Ascending aorta (tissue), 2 donors: Measurements from ENCODE around the gene IRGM. TPM values are rescaled to one million over a fixed set of nuclear protein-coding genes. Genes with fewer than 3 reads are reported as not detected.

Experiments
- DNase-seq, 2 donors: peaks; one replicate each; pipeline ENCODE4 v3.0.0-alpha.2; 2019; ENCODE audit warnings: low spot score in 2 of 2
- H3K27ac ChIP-seq, 2 donors: fragments of 200-600 bp; sonication (generic); one replicate each; pipeline ENCODE4 v1.5.1; 2016 to 2017; ENCODE audit warnings: mild to moderate bottlenecking in 1 of 2
- H3K27me3 ChIP-seq: fragments of 200-600 bp; sonication (generic); one replicate; pipeline ENCODE4 v1.5.1; 2017
- H3K36me3 ChIP-seq, 2 donors: fragments of 200-600 bp; sonication (generic); one replicate each; pipeline ENCODE4 v1.5.1; 2016
- H3K4me1 ChIP-seq, 2 donors: fragments of 200-600 bp; sonication (generic); one replicate each; pipeline ENCODE4 v1.5.1; 2016 to 2017; ENCODE audit warnings: mild to moderate bottlenecking in 1 of 2
- H3K4me3 ChIP-seq, 2 donors: fragments of 200-600 bp; sonication (generic); one replicate each; pipeline ENCODE4 v1.5.1; 2016 to 2017; ENCODE audit warnings: mild to moderate bottlenecking in 1 of 2
- H3K9me3 ChIP-seq, 2 donors: fragments of 200-600 bp; sonication (generic); one replicate each; pipeline ENCODE4 v1.5.1; 2016
- CTCF ChIP-seq, 3 experiments: fragments of 200-600 bp in 2 of 3; fragments of 450-650 bp in 1 of 3; sonication (generic) in 2 of 3; IDR thresholded peaks; one replicate each; pipeline ENCODE4 v1.5.1; 2016 to 2019; ENCODE audit warnings: antibody characterized with exemption in 3 of 3, mild to moderate bottlenecking in 1 of 3, moderate library complexity in 1 of 3
- intact Hi-C: fragments of 100-400 bp; cut with DNase I; formaldehyde crosslinking; loops from one replicate; pipeline ENCODE4 v1.15.1; 2023
- total RNA-seq: library from RNA; depleted of rRNA; stranded (reverse); fragments of >200 nt; gene quantifications from one replicate; pipeline ENCODE4 v1.1.0, GENCODE V29; 2016

Gene IRGM
- total RNA-seq, 1 donor from 2014 or later = not detected

DNA sequence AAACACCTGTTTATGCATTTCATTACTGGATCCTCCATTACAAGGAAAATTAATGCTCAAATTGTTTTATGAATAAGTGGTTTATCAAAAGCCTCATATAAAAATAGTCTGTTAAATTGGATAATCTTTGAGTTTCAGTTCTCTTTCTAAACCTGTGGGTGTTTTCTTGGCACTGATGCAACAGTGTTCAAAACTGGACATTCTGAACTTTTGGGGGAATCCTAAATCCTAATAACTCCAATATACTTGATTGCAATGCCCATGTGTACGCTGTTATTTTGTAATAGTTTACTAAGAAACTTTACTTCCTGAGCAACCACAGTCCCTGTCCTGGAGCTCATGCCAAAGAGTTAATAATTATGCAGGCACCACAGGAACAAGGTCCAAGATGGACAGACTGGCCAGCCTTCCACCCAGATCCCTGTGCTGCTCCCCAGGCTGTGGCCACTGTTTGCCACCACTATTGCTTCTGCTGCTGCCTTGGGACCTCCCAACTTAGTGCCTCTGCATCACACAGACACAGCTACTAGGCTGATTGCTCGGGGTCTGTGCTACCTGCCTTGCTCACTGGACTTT is 14.0 kb downstream of the IRGM start:
- no peak for TF ChIP-seq CTCF (IDR thresholded peaks at IDR 0.05)
- intact Hi-C loops = no loop called here
- DNase-seq = no peak
- Histone ChIP-seq H3K27ac (no peak overlapping the region), H3K9me3 (peaks cover 0 to under 1% of the 10 kb centered on the region in 2 donors), H3K36me3 (no peaks in the 10 kb centered on the region), H3K4me1 (no peaks in the 10 kb centered on the region), H3K4me3 (no peak overlapping the region), H3K27me3 (no peaks in the 10 kb centered on the region)

DNA sequence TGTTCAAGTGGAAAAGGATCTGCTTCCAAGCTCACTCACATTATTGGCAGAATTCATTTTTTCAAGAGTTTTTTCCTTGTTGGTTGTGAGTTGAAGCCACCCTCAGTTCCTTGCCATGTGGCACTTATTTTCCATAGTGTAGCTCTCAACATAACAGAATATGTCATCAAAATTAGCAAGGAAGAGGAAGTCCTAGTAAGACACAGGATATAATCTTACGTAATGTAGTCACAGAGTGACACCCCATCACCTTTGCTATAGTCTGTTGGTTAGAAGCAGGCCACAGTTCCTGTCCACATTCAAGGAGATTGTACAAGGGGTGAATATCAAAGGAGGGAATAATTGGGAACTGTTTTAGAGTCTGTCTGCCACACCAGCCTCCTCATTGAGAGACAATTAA is 15.7 kb downstream of the IRGM start:
- no peak for DNase-seq
- H3K9me3 ChIP-seq = peaks cover 0 to 16% of the 10 kb centered on the region in 2 donors
- TF ChIP-seq CTCF (IDR thresholded peaks at IDR 0.05) = no peak
- intact Hi-C loops = no loop called here
- no peak overlapping the region for H3K27ac ChIP-seq
- no peaks in the 10 kb centered on the region for H3K27me3 ChIP-seq
- no peaks in the 10 kb centered on the region for H3K4me1 ChIP-seq
- H3K4me3 ChIP-seq = no peak overlapping the region
- no peaks in the 10 kb centered on the region for H3K36me3 ChIP-seq

DNA sequence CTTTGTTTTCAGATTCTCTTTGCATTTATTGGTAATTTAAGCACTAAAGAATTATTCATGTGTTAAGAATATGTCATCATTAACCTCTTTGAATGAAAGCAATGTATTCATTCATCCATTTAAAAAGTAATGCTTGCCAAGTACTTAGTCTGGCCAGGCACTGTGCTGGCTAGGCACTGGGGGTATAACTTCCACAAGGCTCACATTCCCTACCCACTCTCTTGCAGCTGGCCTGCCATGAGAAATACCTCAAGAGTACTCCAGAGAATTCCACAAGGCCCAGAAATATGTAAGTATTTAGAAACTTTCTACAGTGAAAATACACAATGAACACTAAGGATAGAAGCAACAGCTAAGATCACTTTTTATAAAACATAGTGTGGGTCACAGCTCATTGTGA is 33.0 kb downstream of the IRGM start:
- TF ChIP-seq CTCF (IDR thresholded peaks at IDR 0.05) = no peak
- H3K9me3 ChIP-seq = peaks cover 6 to 44% of the 10 kb centered on the region in 2 donors
- intact Hi-C loops = no loop called here

GRCh38 chr5:150895431-150896428 is 49.4 kb downstream of the IRGM start:
- Histone ChIP-seq H3K9me3 (peaks cover 84 to 100% of the 10 kb centered on the region in 2 donors), H3K4me1 (no peaks in the 10 kb centered on the region), H3K27ac (no peak overlapping the region), H3K27me3 (no peaks in the 10 kb centered on the region), H3K4me3 (peak overlapping the region in 1 of 2 donors; percentile 25), H3K36me3 (peaks cover 40 to 45% of the 10 kb centered on the region in 2 donors)
- TF ChIP-seq CTCF (IDR thresholded peaks at IDR 0.05) = no peak
- intact Hi-C loops = no loop called here
- DNase-seq = no peak

More for the DNA sequence above, 33.0 kb downstream of the IRGM start:
- H3K4me1 ChIP-seq = no peaks in the 10 kb centered on the region
- no peak overlapping the region for H3K4me3 ChIP-seq
- no peaks in the 10 kb centered on the region for H3K27me3 ChIP-seq
- no peaks in the 10 kb centered on the region for H3K36me3 ChIP-seq
- H3K27ac ChIP-seq = no peak overlapping the region
- DNase-seq = no peak

Other genes starting within 250 kb of the IRGM start
- 128 TPM for gene SYNPO, start 205.9 kb upstream of the IRGM start, total RNA-seq
- 1.1 TPM for gene MYOZ3, start 185.3 kb upstream of the IRGM start, total RNA-seq
- 45.3 TPM for gene RBM22, start 145.5 kb upstream of the IRGM start, total RNA-seq
- gene DCTN4, start 87.5 kb upstream of the IRGM start, total RNA-seq = 28.1 TPM
- 52.4 TPM for gene SMIM3, start 67.8 kb upstream of the IRGM start, total RNA-seq
- gene ZNF300, start 58.5 kb downstream of the IRGM start, total RNA-seq = 2.9 TPM
- 2,056 TPM for gene GPX3, start 174.1 kb downstream of the IRGM start, total RNA-seq
- gene TNIP1, start 234.5 kb downstream of the IRGM start, total RNA-seq = 54.6 TPM